K562 (cell line): ENCODE results near the gene C2orf92. TPM values are rescaled to one million over a fixed set of nuclear protein-coding genes. Genes with fewer than 3 reads are reported as not detected.

ENCODE experiments used
- E2F8 ChIP-seq: fragments of 450-650 bp; IDR thresholded peaks from 2 replicates; pipeline ENCODE4 v1.7.1; 2018; ENCODE audit warnings: mild to moderate bottlenecking, low read depth; ENCODE audit not compliant: partially characterized antibody
- HDAC8 ChIP-seq: fragments of 450-650 bp; IDR thresholded peaks from 2 replicates; pipeline ENCODE4 v1.6.1; 2016; ENCODE audit warnings: mild to moderate bottlenecking, missing genetic modification characterization, moderate library complexity, missing compliant biosample characterization
- HEY1 ChIP-seq: fragments of 250-450 bp; sonication (Bioruptor Pico); IDR thresholded peaks from 2 replicates; pipeline ENCODE4 v1.5.0; 2020; ENCODE audit warnings: mild to moderate bottlenecking, moderate library complexity, borderline replicate concordance
- ID3 ChIP-seq, 2 experiments: fragments of 250-450 bp in 1 of 2; fragments of 450-650 bp in 1 of 2; sonication (Bioruptor Pico) in 1 of 2; IDR thresholded peaks; 2 replicates each; pipeline versions ENCODE4 v1.6.1 to v1.8.0; 2016 to 2021; ENCODE audit warnings: mild to moderate bottlenecking in 2 of 2, moderate library complexity in 2 of 2, missing compliant biosample characterization in 1 of 2, missing genetic modification characterization in 1 of 2
- NKRF ChIP-seq: fragments of 450-650 bp; IDR thresholded peaks from 2 replicates; pipeline ENCODE4 v1.6.1; 2016; ENCODE audit warnings: borderline replicate concordance
- SMC3 ChIP-seq: conservative IDR thresholded peaks from 2 replicates; pipeline ENCODE4 v1.6.1; 2011; ENCODE audit warnings: low read depth, low read length, improper control_type of control experiment; ENCODE audit not compliant: insufficient read depth
- polyA plus RNA-seq, 8 experiments: library from polyadenylated mRNA; depleted of rRNA in 4 of 8; stranded (reverse) in 5 of 8; unstranded in 3 of 8; fragments of >200 nt; fragmentation: Nextera tagmentation in 2 of 8; fragmentation: Illumina TruSeq in 1 of 8; extraction: Ambion mirVana in 2 of 8; extraction: Trizol in 1 of 8; gene quantifications; 2 replicates each; pipeline versions ENCODE4 v1.2.1 to v1.2.3, GENCODE V29; 2011 to 2014; ENCODE audit warnings: inconsistent platforms in 1 of 8, missing spikeins in 1 of 8
- total RNA-seq, 7 experiments: library from RNA; depleted of rRNA in 6 of 7; stranded (reverse); fragments of >200 nt in 6 of 7; fragmentation: Illumina TruSeq in 2 of 7; extraction: Trizol in 2 of 7; gene quantifications; 2 replicates each; pipeline versions ENCODE4 v1.2.1 to v1.2.3, GENCODE V29; 2011 to 2021; ENCODE audit warnings: low replicate concordance in 1 of 7
- TF ChIP-seq, protein P1 (sequence below): fragments of 450-650 bp; IDR thresholded peaks from 2 replicates; pipeline ENCODE4 v1.6.1; 2016; ENCODE audit warnings: mild to moderate bottlenecking, moderate library complexity
- TF ChIP-seq, protein P2 (sequence below): sonication (generic); formaldehyde crosslinking; IDR thresholded peaks from 2 replicates; pipeline ENCODE4 v1.9.0; 2022; ENCODE audit warnings: mild to moderate bottlenecking, missing genetic modification reagents

The C2orf92 gene
- total and polyA plus RNA-seq, 9 of the 15 experiments (the other 6 are each of a cell fraction or from before 2014, with no cell fraction given): 0.65 to 6.8 (median 3.6) TPM

- TF ChIP-seq, protein P1, sequence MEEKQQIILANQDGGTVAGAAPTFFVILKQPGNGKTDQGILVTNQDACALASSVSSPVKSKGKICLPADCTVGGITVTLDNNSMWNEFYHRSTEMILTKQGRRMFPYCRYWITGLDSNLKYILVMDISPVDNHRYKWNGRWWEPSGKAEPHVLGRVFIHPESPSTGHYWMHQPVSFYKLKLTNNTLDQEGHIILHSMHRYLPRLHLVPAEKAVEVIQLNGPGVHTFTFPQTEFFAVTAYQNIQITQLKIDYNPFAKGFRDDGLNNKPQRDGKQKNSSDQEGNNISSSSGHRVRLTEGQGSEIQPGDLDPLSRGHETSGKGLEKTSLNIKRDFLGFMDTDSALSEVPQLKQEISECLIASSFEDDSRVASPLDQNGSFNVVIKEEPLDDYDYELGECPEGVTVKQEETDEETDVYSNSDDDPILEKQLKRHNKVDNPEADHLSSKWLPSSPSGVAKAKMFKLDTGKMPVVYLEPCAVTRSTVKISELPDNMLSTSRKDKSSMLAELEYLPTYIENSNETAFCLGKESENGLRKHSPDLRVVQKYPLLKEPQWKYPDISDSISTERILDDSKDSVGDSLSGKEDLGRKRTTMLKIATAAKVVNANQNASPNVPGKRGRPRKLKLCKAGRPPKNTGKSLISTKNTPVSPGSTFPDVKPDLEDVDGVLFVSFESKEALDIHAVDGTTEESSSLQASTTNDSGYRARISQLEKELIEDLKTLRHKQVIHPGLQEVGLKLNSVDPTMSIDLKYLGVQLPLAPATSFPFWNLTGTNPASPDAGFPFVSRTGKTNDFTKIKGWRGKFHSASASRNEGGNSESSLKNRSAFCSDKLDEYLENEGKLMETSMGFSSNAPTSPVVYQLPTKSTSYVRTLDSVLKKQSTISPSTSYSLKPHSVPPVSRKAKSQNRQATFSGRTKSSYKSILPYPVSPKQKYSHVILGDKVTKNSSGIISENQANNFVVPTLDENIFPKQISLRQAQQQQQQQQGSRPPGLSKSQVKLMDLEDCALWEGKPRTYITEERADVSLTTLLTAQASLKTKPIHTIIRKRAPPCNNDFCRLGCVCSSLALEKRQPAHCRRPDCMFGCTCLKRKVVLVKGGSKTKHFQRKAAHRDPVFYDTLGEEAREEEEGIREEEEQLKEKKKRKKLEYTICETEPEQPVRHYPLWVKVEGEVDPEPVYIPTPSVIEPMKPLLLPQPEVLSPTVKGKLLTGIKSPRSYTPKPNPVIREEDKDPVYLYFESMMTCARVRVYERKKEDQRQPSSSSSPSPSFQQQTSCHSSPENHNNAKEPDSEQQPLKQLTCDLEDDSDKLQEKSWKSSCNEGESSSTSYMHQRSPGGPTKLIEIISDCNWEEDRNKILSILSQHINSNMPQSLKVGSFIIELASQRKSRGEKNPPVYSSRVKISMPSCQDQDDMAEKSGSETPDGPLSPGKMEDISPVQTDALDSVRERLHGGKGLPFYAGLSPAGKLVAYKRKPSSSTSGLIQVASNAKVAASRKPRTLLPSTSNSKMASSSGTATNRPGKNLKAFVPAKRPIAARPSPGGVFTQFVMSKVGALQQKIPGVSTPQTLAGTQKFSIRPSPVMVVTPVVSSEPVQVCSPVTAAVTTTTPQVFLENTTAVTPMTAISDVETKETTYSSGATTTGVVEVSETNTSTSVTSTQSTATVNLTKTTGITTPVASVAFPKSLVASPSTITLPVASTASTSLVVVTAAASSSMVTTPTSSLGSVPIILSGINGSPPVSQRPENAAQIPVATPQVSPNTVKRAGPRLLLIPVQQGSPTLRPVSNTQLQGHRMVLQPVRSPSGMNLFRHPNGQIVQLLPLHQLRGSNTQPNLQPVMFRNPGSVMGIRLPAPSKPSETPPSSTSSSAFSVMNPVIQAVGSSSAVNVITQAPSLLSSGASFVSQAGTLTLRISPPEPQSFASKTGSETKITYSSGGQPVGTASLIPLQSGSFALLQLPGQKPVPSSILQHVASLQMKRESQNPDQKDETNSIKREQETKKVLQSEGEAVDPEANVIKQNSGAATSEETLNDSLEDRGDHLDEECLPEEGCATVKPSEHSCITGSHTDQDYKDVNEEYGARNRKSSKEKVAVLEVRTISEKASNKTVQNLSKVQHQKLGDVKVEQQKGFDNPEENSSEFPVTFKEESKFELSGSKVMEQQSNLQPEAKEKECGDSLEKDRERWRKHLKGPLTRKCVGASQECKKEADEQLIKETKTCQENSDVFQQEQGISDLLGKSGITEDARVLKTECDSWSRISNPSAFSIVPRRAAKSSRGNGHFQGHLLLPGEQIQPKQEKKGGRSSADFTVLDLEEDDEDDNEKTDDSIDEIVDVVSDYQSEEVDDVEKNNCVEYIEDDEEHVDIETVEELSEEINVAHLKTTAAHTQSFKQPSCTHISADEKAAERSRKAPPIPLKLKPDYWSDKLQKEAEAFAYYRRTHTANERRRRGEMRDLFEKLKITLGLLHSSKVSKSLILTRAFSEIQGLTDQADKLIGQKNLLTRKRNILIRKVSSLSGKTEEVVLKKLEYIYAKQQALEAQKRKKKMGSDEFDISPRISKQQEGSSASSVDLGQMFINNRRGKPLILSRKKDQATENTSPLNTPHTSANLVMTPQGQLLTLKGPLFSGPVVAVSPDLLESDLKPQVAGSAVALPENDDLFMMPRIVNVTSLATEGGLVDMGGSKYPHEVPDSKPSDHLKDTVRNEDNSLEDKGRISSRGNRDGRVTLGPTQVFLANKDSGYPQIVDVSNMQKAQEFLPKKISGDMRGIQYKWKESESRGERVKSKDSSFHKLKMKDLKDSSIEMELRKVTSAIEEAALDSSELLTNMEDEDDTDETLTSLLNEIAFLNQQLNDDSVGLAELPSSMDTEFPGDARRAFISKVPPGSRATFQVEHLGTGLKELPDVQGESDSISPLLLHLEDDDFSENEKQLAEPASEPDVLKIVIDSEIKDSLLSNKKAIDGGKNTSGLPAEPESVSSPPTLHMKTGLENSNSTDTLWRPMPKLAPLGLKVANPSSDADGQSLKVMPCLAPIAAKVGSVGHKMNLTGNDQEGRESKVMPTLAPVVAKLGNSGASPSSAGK: peak; percentile 97
- TF ChIP-seq NKRF (no peak), SMC3 (peak; percentile 69), HDAC8 (0 out of 2 replicates have a peak, but pooled peaks have one; percentile 35), ID3 (CRISPR knock-in tag; IDR thresholded peaks at IDR 0.05) (no peak), ID3 (tag; IDR thresholded peaks at IDR 0.05) (peak; percentile 77), E2F8 (no peak), HEY1 (CRISPR knock-in tag) (no peak)
- TF ChIP-seq, protein P2, sequence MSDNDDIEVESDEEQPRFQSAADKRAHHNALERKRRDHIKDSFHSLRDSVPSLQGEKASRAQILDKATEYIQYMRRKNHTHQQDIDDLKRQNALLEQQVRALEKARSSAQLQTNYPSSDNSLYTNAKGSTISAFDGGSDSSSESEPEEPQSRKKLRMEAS (CRISPR knock-in tag): peak; percentile 92
These were observed 30.4 kb downstream of the C2orf92 start (continued) for GRCh38 chr2:97699765-97700444.
